ENCODE measurements around the gene PDE8A.

The PDE8A gene

DNA sequence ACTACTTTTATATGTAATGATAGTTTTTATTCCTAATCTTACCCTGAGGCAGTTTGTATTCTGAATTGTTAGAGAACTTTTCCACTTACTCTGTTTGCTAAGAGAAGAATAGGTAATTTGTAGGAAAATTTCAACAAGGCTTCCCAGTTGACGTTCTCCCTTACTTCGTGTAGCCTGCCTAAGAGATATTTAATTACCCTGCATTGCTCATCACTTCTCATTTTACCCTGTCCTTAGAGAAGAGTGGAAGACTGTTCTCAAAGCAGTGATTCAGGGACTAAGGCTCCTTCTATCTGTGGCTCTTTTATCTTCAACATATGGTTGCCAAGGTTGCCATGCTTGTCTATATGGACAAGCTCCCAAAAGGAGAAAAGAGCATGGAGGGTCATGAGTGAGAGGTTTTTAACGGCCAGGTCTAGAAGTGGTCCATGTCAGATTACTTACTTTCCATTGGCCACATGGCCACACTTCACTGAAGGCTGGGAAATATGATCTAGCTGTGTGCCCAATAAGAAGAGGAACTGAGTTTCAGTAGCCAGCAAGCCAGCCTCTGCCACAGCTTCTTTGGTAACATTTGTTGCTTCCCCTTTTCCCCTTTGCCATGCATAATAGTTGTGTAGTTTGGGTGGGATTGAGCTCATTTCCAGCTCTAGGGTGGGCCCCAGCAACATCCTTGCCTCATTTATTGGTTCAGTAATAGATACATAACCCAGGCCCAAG, 22.1 kb downstream of the PDE8A start:
- Histone ChIP-seq H3K4me2 (ENCODE audit: low read depth, low read length, poor library complexity, severe bottlenecking) (no peak overlapping the region), H4K20me1 (ENCODE audit: low read depth, low read length) (no peaks in the 10 kb centered on the region), H3K9me2 (replicated peaks; ENCODE audit: insufficient read depth, low read length) (no peaks in the 10 kb centered on the region), H3K27ac (ENCODE audit: low read depth, low read length) (no peak overlapping the region), H3K36me3 (ENCODE audit: low read length) (no peaks in the 10 kb centered on the region), H3K9me3 (ENCODE audit: insufficient read depth, low read length) (no peaks in the 10 kb centered on the region), H3K27me3 (ENCODE audit: low read length) (no peaks in the 10 kb centered on the region), H3K79me2 (ENCODE audit: insufficient read depth, low read length) (no peaks in the 10 kb centered on the region), H3F3A (ENCODE audit: insufficient read depth) (no peaks in the 10 kb centered on the region), H3K4me3 (ENCODE audit: insufficient read depth, low read length, poor library complexity, severe bottlenecking) (no peak overlapping the region), H2AFZ (ENCODE audit: low read depth, low read length, severe bottlenecking) (no peak overlapping the region), H3K9ac (ENCODE audit: low read length) (no peak overlapping the region)
- TF ChIP-seq EZH2phosphoT487 (conservative IDR thresholded peaks at IDR 0.05; ENCODE audit: low read length), result no peak
- TF ChIP-seq, protein P1, sequence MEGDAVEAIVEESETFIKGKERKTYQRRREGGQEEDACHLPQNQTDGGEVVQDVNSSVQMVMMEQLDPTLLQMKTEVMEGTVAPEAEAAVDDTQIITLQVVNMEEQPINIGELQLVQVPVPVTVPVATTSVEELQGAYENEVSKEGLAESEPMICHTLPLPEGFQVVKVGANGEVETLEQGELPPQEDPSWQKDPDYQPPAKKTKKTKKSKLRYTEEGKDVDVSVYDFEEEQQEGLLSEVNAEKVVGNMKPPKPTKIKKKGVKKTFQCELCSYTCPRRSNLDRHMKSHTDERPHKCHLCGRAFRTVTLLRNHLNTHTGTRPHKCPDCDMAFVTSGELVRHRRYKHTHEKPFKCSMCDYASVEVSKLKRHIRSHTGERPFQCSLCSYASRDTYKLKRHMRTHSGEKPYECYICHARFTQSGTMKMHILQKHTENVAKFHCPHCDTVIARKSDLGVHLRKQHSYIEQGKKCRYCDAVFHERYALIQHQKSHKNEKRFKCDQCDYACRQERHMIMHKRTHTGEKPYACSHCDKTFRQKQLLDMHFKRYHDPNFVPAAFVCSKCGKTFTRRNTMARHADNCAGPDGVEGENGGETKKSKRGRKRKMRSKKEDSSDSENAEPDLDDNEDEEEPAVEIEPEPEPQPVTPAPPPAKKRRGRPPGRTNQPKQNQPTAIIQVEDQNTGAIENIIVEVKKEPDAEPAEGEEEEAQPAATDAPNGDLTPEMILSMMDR (IDR thresholded peaks at IDR 0.05; ENCODE audit: insufficient read depth, low read length, poor library complexity, severe bottlenecking), result no peak

DNA sequence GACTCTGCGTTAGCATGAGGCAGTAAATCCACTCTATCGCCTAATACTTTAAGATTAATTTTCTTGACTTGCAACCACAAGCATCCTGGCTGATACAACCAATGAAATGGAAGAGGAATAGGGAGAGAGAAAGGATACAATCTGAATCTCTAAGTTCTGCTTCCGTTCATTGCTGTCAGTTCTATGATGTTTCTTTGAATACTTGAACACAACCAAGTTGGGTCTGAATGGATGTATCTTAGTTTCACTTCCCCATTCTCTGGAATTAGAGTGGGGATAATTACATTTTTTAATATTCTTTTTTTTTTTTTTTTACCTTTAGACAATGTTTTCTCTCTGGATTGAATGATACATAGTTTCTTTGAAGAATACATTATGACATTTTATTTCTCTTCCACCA, 22.9 kb downstream of the PDE8A start:
- no peaks in the 10 kb centered on the region for H3K9me2 ChIP-seq (replicated peaks; ENCODE audit: insufficient read depth, low read length)
- TF ChIP-seq EZH2phosphoT487 (conservative IDR thresholded peaks at IDR 0.05; ENCODE audit: low read length), result no peak
- TF ChIP-seq, protein P1 (IDR thresholded peaks at IDR 0.05; ENCODE audit: insufficient read depth, low read length, poor library complexity, severe bottlenecking), result no peak
- H3K27ac ChIP-seq (ENCODE audit: low read depth, low read length), result no peak overlapping the region
- no peak overlapping the region for H3K9ac ChIP-seq (ENCODE audit: low read length)
- no peaks in the 10 kb centered on the region for H3F3A ChIP-seq (ENCODE audit: insufficient read depth)
- H3K79me2 ChIP-seq (ENCODE audit: insufficient read depth, low read length), result no peaks in the 10 kb centered on the region
- no peaks in the 10 kb centered on the region for H3K36me3 ChIP-seq (ENCODE audit: low read length)
- H3K4me2 ChIP-seq (ENCODE audit: low read depth, low read length, poor library complexity, severe bottlenecking), result no peak overlapping the region
- H3K9me3 ChIP-seq (ENCODE audit: insufficient read depth, low read length), result no peaks in the 10 kb centered on the region
- H4K20me1 ChIP-seq (ENCODE audit: low read depth, low read length), result no peaks in the 10 kb centered on the region
- H3K27me3 ChIP-seq (ENCODE audit: low read length), result no peaks in the 10 kb centered on the region
- no peak overlapping the region for H2AFZ ChIP-seq (ENCODE audit: low read depth, low read length, severe bottlenecking)
- no peak overlapping the region for H3K4me3 ChIP-seq (ENCODE audit: insufficient read depth, low read length, poor library complexity, severe bottlenecking)

DNA sequence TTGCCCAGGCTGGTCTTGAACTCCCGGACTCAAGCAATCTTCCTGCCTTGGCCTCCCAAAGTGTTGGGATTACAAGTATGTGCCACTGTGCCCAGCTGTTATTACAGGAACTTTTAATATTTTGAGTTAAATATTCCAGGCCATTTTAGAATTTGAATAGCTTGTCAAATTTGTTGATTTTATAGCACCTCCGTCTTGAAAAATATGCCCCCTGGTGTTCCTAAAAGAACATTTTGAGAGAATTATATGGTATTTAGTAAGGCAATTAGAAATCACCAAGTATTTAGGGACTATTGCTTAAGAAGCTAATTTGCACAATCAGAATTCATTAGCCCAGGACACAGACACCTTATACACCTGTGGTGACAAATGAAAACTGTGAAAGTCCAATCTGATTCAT, 23.7 kb downstream of the PDE8A start:
- Histone ChIP-seq H4K20me1 (ENCODE audit: low read depth, low read length) (no peaks in the 10 kb centered on the region), H3K27ac (ENCODE audit: low read depth, low read length) (no peak overlapping the region), H3K4me2 (ENCODE audit: low read depth, low read length, poor library complexity, severe bottlenecking) (no peak overlapping the region), H3K4me3 (ENCODE audit: insufficient read depth, low read length, poor library complexity, severe bottlenecking) (no peak overlapping the region), H3K79me2 (ENCODE audit: insufficient read depth, low read length) (no peaks in the 10 kb centered on the region), H3K9ac (ENCODE audit: low read length) (no peak overlapping the region), H3K27me3 (ENCODE audit: low read length) (no peaks in the 10 kb centered on the region), H2AFZ (ENCODE audit: low read depth, low read length, severe bottlenecking) (no peak overlapping the region), H3K36me3 (ENCODE audit: low read length) (no peaks in the 10 kb centered on the region), H3F3A (ENCODE audit: insufficient read depth) (no peaks in the 10 kb centered on the region), H3K9me3 (ENCODE audit: insufficient read depth, low read length) (no peaks in the 10 kb centered on the region), H3K9me2 (replicated peaks; ENCODE audit: insufficient read depth, low read length) (no peaks in the 10 kb centered on the region)
- TF ChIP-seq, protein P1 (IDR thresholded peaks at IDR 0.05; ENCODE audit: insufficient read depth, low read length, poor library complexity, severe bottlenecking), result no peak
- TF ChIP-seq EZH2phosphoT487 (conservative IDR thresholded peaks at IDR 0.05; ENCODE audit: low read length), result no peak
